22Rv1 (cell line): ENCODE results near the gene MICU1.

Experiments used
- H3K27ac ChIP-seq: fragments of 450-650 bp; 2 replicates; pipeline ENCODE4 v1.5.1; 2017
- CTCF ChIP-seq: fragments of 450-650 bp; IDR thresholded peaks from 2 replicates; pipeline ENCODE4 v1.5.1; 2017; ENCODE audit warnings: mild to moderate bottlenecking
- ZFX ChIP-seq: fragments of 450-650 bp; IDR thresholded peaks from 2 replicates; pipeline ENCODE4 v1.6.1; 2017; ENCODE audit warnings: antibody characterized with exemption, borderline replicate concordance

The MICU1 gene

GRCh38 chr10:72323771-72324191, 302.1 kb downstream of the MICU1 start:
- TF ChIP-seq ZFX (no peak), CTCF (no peak)
- no peak overlapping the region for H3K27ac ChIP-seq

GRCh38 chr10:72323108-72323749, 302.6 kb downstream of the MICU1 start:
- H3K27ac ChIP-seq = no peak overlapping the region
- TF ChIP-seq CTCF (no peak), ZFX (no peak)

GRCh38 chr10:72322280-72323058, 303.4 kb downstream of the MICU1 start:
- TF ChIP-seq ZFX (no peak), CTCF (no peak)
- no peak overlapping the region for H3K27ac ChIP-seq

- H3K27ac ChIP-seq = no peak overlapping the region
- TF ChIP-seq ZFX (no peak), CTCF (no peak)
Measured at GRCh38 chr10:72322030-72322279, 303.9 kb downstream of the MICU1 start.

GRCh38 chr10:72321248-72322029, 304.4 kb downstream of the MICU1 start:
- H3K27ac ChIP-seq = 0 out of 2 replicates have a peak overlapping the region, but pooled peaks have one; percentile 44
- TF ChIP-seq CTCF = no peak
- no peak for TF ChIP-seq ZFX

- peak overlapping the region; percentile 44 for H3K27ac ChIP-seq
- TF ChIP-seq CTCF (no peak), ZFX (no peak)
Measured at GRCh38 chr10:72320676-72321247, 305.1 kb downstream of the MICU1 start.
